K562 (cell line): Measurements from ENCODE around the gene BRD3. TPM values are rescaled to one million over a fixed set of nuclear protein-coding genes. Genes with fewer than 3 reads are reported as not detected.

Experiments
- ATAC-seq: fragments of 200-7000 bp; cut with Tn5 transposase; 3 replicates; pipeline ENCODE4 v1.9.1; 2020; ENCODE audit warnings: moderate library complexity
- BruUV-seq: library from RNA; stranded (reverse); fragments of 400-500 nt; replicated peaks from 2 replicates; lab custom pipeline; 2021; lab: Mats Ljungman, UMichigan
- CTCF ChIA-PET: fragments of 300-600 bp; formaldehyde crosslinking; extraction: SDS; loops from one replicate; lab custom pipeline; 2021; ENCODE audit warnings: low intra/inter-chr PET ratio; lab: Yijun Ruan, JAX
- POLR2A ChIA-PET: fragments of 300-600, 350-650 bp; sonication (Branson Sonifier 250); formaldehyde crosslinking; extraction: SDS; loops from one replicate; lab custom pipeline; 2021; ENCODE audit warnings: antibody characterized with exemption, inconsistent platforms; lab: Yijun Ruan, JAX
- DNase-seq, 4 experiments: peaks; one replicate each; pipeline versions ENCODE4 v3.0.0 to v3.0.0-alpha.2; 2011 to 2018; ENCODE audit warnings: low spot score in 3 of 4, mixed read lengths in 3 of 4; ENCODE audit errors: extremely low read depth in 1 of 4
- FAIRE-seq: peaks from 2 replicates; lab custom pipeline; 2011; peaks lifted over from hg19 to GRCh38; lab: Jason Lieb, UNC
- H2AFZ ChIP-seq: 2 replicates; pipeline ENCODE4 v1.6.0; 2011; ENCODE audit warnings: low read depth, low read length, control low read depth, inconsistent platforms
- H3K27ac ChIP-seq: fragments of 200-600 bp; 3 replicates; pipeline ENCODE4 v1.8.0; 2011; ENCODE audit warnings: low read depth, mild to moderate bottlenecking, control low read depth, inconsistent platforms, low read length, moderate library complexity, mixed read lengths; ENCODE audit errors: extremely low read depth
- H3K27me3 ChIP-seq, 2 experiments: fragments of 300-600 bp in 1 of 2; 2 replicates in 1 of 2; 3 replicates in 1 of 2; pipeline versions ENCODE4 v1.6.0 to v1.8.0; 2011; ENCODE audit warnings: inconsistent platforms in 2 of 2, low read length in 2 of 2, mild to moderate bottlenecking in 1 of 2, mixed read lengths in 1 of 2, moderate library complexity in 1 of 2; ENCODE audit not compliant: control insufficient read depth in 2 of 2, insufficient read depth in 2 of 2
- H3K36me3 ChIP-seq: fragments of 300-600 bp; 3 replicates; pipeline ENCODE4 v1.8.0; 2011; ENCODE audit warnings: mild to moderate bottlenecking, low read length, inconsistent platforms; ENCODE audit not compliant: control insufficient read depth, insufficient read depth
- H3K4me1 ChIP-seq, 2 experiments: fragments of 200-600 bp in 1 of 2; replicated peaks in 1 of 2; 2 replicates in 1 of 2; 3 replicates in 1 of 2; pipeline versions ENCODE4 v1.5.1 to v1.8.0; 2011; ENCODE audit warnings: inconsistent platforms in 2 of 2, low read length in 2 of 2, mild to moderate bottlenecking in 1 of 2, mixed read lengths in 1 of 2, moderate library complexity in 1 of 2; ENCODE audit not compliant: control insufficient read depth in 2 of 2, insufficient read depth in 2 of 2
- H3K4me2 ChIP-seq: 2 replicates; pipeline ENCODE4 v1.6.1; 2011; ENCODE audit warnings: low read length, control low read depth, inconsistent platforms, mixed read lengths; ENCODE audit not compliant: insufficient read depth
- H3K4me3 ChIP-seq: fragments of 200-600 bp; sonication (generic), shearing (Covaris generic); 2 replicates; pipeline ENCODE4 v1.5.1; 2016; ENCODE audit warnings: control low read depth, inconsistent platforms
- H3K79me2 ChIP-seq: fragments of 200-600 bp; 3 replicates; pipeline ENCODE4 v1.8.0; 2011; ENCODE audit warnings: low read length, inconsistent platforms; ENCODE audit not compliant: control insufficient read depth, insufficient read depth
- H3K9ac ChIP-seq, 2 experiments: 2 replicates each; pipeline versions ENCODE4 v1.6.0 to v1.6.1; 2011; ENCODE audit warnings: low read depth in 2 of 2, low read length in 2 of 2, control low read depth in 1 of 2, inconsistent platforms in 1 of 2, mild to moderate bottlenecking in 1 of 2, mixed read lengths in 1 of 2; ENCODE audit not compliant: insufficient read depth in 1 of 2
- H3K9me1 ChIP-seq: one replicate; pipeline ENCODE4 v1.6.0; 2011; ENCODE audit warnings: inconsistent platforms, mild to moderate bottlenecking, low read length, moderate library complexity; ENCODE audit not compliant: control insufficient read depth, insufficient read depth
- H3K9me3 ChIP-seq: replicated peaks from 2 replicates; pipeline ENCODE4 v1.5.1; 2011; ENCODE audit warnings: low read depth, low read length, inconsistent platforms; ENCODE audit not compliant: control insufficient read depth, insufficient read depth
- H4K20me1 ChIP-seq: replicated peaks from 2 replicates; pipeline ENCODE4 v1.6.1; 2011; ENCODE audit warnings: low read length, inconsistent platforms, mixed read lengths; ENCODE audit not compliant: control insufficient read depth, insufficient read depth
- GTF2F1 ChIP-seq: IDR thresholded peaks from 2 replicates; pipeline ENCODE4 v1.6.1; 2011; ENCODE audit warnings: low read depth, low read length, improper control_type of control experiment
- NFATC3 ChIP-seq: fragments of 450-650 bp; IDR thresholded peaks from 2 replicates; pipeline ENCODE4 v1.6.1; 2017; ENCODE audit warnings: mild to moderate bottlenecking
- PBX2 ChIP-seq, 2 experiments: IDR thresholded peaks in 1 of 2; conservative IDR thresholded peaks in 1 of 2; 2 replicates each; pipeline ENCODE4 v1.6.1; 2016; ENCODE audit warnings: low read depth in 2 of 2, mild to moderate bottlenecking in 1 of 2, missing compliant biosample characterization in 1 of 2, missing genetic modification characterization in 1 of 2, moderate library complexity in 1 of 2
- ZNF217 ChIP-seq: sonication (generic); formaldehyde crosslinking; IDR thresholded peaks from 2 replicates; pipeline ENCODE4 v1.8.0; 2022; ENCODE audit warnings: mild to moderate bottlenecking, missing genetic modification reagents
- WGBS: fragments of 100-300 bp; shearing (Covaris generic); methylation state at CpG from one replicate; pipeline ENCODE4 v1.1.6; 2016; ENCODE audit warnings: low coverage, mixed read lengths; ENCODE audit not compliant: insufficient coverage; ENCODE audit errors: missing lambda C conversion rate; 5-methylcytosine and 5-hydroxymethylcytosine counted together
- in situ Hi-C: fragments of 300-500 bp; cut with MboI; formaldehyde crosslinking; loops from 4 replicates; pipeline ENCODE4 v1.15.0; 2018; ENCODE audit warnings: inconsistent platforms, mixed read lengths
- intact Hi-C: fragments of 100-400 bp; cut with micrococcal nuclease; formaldehyde crosslinking; loops from 2 replicates; pipeline ENCODE4 v1.14.2; 2022
- polyA plus RNA-seq, 8 experiments: library from polyadenylated mRNA; depleted of rRNA in 4 of 8; stranded (reverse) in 5 of 8; unstranded in 3 of 8; fragments of >200 nt; fragmentation: Nextera tagmentation in 2 of 8; fragmentation: Illumina TruSeq in 1 of 8; extraction: Ambion mirVana in 2 of 8; extraction: Trizol in 1 of 8; gene quantifications; 2 replicates each; pipeline versions ENCODE4 v1.2.1 to v1.2.3, GENCODE V29; 2011 to 2014; ENCODE audit warnings: inconsistent platforms in 1 of 8, missing spikeins in 1 of 8
- total RNA-seq, 7 experiments: library from RNA; depleted of rRNA in 6 of 7; stranded (reverse); fragments of >200 nt in 6 of 7; fragmentation: Illumina TruSeq in 2 of 7; extraction: Trizol in 2 of 7; gene quantifications; 2 replicates each; pipeline versions ENCODE4 v1.2.1 to v1.2.3, GENCODE V29; 2011 to 2021; ENCODE audit warnings: low replicate concordance in 1 of 7

The BRD3 gene
- total and polyA plus RNA-seq, 9 of the 15 experiments (the other 6 are each of a cell fraction or from before 2014, with no cell fraction given), result 0.82 to 37.1 (median 4.2) TPM

DNA sequence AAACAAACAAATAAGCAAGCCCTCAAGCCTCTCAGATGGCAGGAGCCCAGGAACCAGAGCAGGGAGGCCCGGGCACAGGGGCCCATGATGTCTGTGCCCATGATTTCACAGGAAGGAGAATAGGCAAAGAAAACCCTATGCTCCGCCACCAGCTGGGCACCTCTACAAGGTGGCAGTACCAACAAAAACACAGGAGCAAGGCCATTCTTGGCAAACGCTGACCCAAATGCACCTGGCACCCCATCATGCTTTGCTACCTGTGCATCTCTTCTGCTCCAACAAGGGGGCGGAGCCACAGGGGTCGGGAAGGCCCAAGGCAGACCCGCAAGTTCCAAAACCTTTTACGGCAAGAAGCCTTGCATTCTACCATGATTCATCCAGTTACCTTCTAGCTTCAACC, 3.1 kb downstream of the BRD3 start:
- no peak overlapping the region for H3K4me3 ChIP-seq
- WGBS, result 90% methylated on average over 7 of the region's 7 CpGs

More for the DNA sequence above, 3.1 kb downstream of the BRD3 start:
- H3K27me3 ChIP-seq, result peaks cover 6 to 7% of the 10 kb centered on the region in 2 experiments; a peak in 4 of 5 replicates
- no peak overlapping the region for H3K9ac ChIP-seq
- H2AFZ ChIP-seq, result no peak overlapping the region
- intact Hi-C loops, result no loop called here
- in situ Hi-C loops, result no loop called here
- no peak for TF ChIP-seq PBX2 (CRISPR knock-in tag; IDR thresholded peaks at IDR 0.05; ENCODE audit: low read depth)
- no peak for TF ChIP-seq PBX2 (tag; conservative IDR thresholded peaks at IDR 0.05; ENCODE audit: low read depth)
- no peak for TF ChIP-seq NFATC3
- no peak for TF ChIP-seq ZNF217 (CRISPR knock-in tag)
- TF ChIP-seq GTF2F1, result no peak
- DNase-seq (no peak), ATAC-seq (no peak), FAIRE-seq (no peak)
- H3K27ac ChIP-seq, result no peak overlapping the region
- H3K9me1 ChIP-seq, result peaks cover 6% of the 10 kb centered on the region
- ChIA-PET POLR2A (interaction anchor here (0.8 kb wide), 1 partner anchor 9 kb away, joined by 4 read pairs; no protein-coding TSS in a partner anchor), CTCF (no interaction called here)
- no TSS peak for BruUV-seq
- H3K36me3 ChIP-seq, result no peaks in the 10 kb centered on the region
- no peaks in the 10 kb centered on the region for H3K9me3 ChIP-seq
- H4K20me1 ChIP-seq, result peaks cover 23% of the 10 kb centered on the region
- no peak overlapping the region for H3K4me2 ChIP-seq
- peaks cover 53% of the 10 kb centered on the region for H3K79me2 ChIP-seq
- peaks cover 10 to 54% of the 10 kb centered on the region in 2 experiments; a peak in 4 of 5 replicates for H3K4me1 ChIP-seq
